Testis (tissue), 3 donors: ENCODE data around the gene C1orf115. TPM values are rescaled to one million over a fixed set of nuclear protein-coding genes. Genes with fewer than 3 reads are reported as not detected.

Experiments
- DNase-seq: peaks from one replicate; pipeline ENCODE4 v3.0.0-alpha.2; 2019
- H3K27ac ChIP-seq, 2 donors: fragments of 200-600 bp; sonication (generic); one replicate each; pipeline ENCODE4 v1.5.1; 2019
- H3K27me3 ChIP-seq: fragments of 200-600 bp; sonication (generic); one replicate; pipeline ENCODE4 v1.5.1; 2019
- H3K36me3 ChIP-seq: fragments of 200-600 bp; sonication (generic); one replicate; pipeline ENCODE4 v1.5.1; 2017; ENCODE audit warnings: low read depth; ENCODE audit errors: missing control alignments
- H3K4me1 ChIP-seq: fragments of 200-600 bp; sonication (generic); one replicate; pipeline ENCODE4 v1.5.1; 2019
- H3K4me3 ChIP-seq, 2 donors: fragments of 200-600 bp; sonication (generic); one replicate each; pipeline ENCODE4 v1.5.1; 2017 to 2019
- H3K9me3 ChIP-seq: fragments of 200-600 bp; sonication (generic); one replicate; pipeline ENCODE4 v1.5.1; 2017
- POLR2A ChIP-seq: fragments of 450-650 bp; IDR thresholded peaks from one replicate; pipeline ENCODE4 v1.6.1; 2017; ENCODE audit warnings: antibody characterized with exemption, mild to moderate bottlenecking, moderate library complexity
- WGBS, 2 donors: methylation state at CpG; one replicate each; pipeline ENCODE4 v1.1.5; 2018; 5-methylcytosine and 5-hydroxymethylcytosine counted together
- intact Hi-C: fragments of 100-400 bp; cut with DNase I; formaldehyde crosslinking; loops from one replicate; pipeline ENCODE4 v1.15.1; 2023; ENCODE audit warnings: low total_unique reads
- polyA plus RNA-seq: library from polyadenylated mRNA; stranded (reverse); fragments of 350-450 nt; fragmentation: Illumina TruSeq; extraction: RNeasy Lipid Tissue Mini Kit (QIAGEN cat#74804); gene quantifications from one replicate; pipeline ENCODE4 v1.2.3, GENCODE V29; 2014; ENCODE audit warnings: low read depth, low replicate concordance; ENCODE audit not compliant: insufficient read depth
- total RNA-seq, 2 donors: library from RNA; depleted of rRNA; stranded (reverse); fragments of >200 nt; gene quantifications; one replicate each; pipeline ENCODE4 v1.2.3, GENCODE V29; 2016
- TF ChIP-seq, protein P1 (sequence below), 3 experiments: fragments of 450-650 bp in 2 of 3; fragments of 200-600 bp in 1 of 3; sonication (generic) in 1 of 3; IDR thresholded peaks; one replicate each; pipeline ENCODE4 v1.5.1; 2016 to 2019; ENCODE audit warnings: antibody characterized with exemption in 3 of 3, mild to moderate bottlenecking in 2 of 3, moderate library complexity in 1 of 3

The C1orf115 gene
- total and polyA plus RNA-seq, 3 donors from 2014 or later = 10.0 to 12.0 (median 10.8) TPM

- 64 to 86% methylated on average over 3 of the region's 3 CpGs for WGBS, 2 donors
- DNase-seq = no peak
- H3K27ac ChIP-seq = peak overlapping the region in 1 of 2 donors; percentile 86
- H3K4me1 ChIP-seq = peaks cover 23% of the 10 kb centered on the region
- no peak overlapping the region for H3K4me3 ChIP-seq
- intact Hi-C loops = no loop called here
- no peaks in the 10 kb centered on the region for H3K27me3 ChIP-seq
- H3K36me3 ChIP-seq = no peaks in the 10 kb centered on the region
- TF ChIP-seq, protein P1, sequence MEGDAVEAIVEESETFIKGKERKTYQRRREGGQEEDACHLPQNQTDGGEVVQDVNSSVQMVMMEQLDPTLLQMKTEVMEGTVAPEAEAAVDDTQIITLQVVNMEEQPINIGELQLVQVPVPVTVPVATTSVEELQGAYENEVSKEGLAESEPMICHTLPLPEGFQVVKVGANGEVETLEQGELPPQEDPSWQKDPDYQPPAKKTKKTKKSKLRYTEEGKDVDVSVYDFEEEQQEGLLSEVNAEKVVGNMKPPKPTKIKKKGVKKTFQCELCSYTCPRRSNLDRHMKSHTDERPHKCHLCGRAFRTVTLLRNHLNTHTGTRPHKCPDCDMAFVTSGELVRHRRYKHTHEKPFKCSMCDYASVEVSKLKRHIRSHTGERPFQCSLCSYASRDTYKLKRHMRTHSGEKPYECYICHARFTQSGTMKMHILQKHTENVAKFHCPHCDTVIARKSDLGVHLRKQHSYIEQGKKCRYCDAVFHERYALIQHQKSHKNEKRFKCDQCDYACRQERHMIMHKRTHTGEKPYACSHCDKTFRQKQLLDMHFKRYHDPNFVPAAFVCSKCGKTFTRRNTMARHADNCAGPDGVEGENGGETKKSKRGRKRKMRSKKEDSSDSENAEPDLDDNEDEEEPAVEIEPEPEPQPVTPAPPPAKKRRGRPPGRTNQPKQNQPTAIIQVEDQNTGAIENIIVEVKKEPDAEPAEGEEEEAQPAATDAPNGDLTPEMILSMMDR (IDR thresholded peaks at IDR 0.05) = no peak
- TF ChIP-seq POLR2A = no peak
- no peaks in the 10 kb centered on the region for H3K9me3 ChIP-seq
Measured at GRCh38 chr1:220746851-220747250, 56.7 kb downstream of the C1orf115 start.

- H3K9me3 ChIP-seq = no peaks in the 10 kb centered on the region
- no peaks in the 10 kb centered on the region for H3K27me3 ChIP-seq
- intact Hi-C loops = no loop called here
- peak overlapping the region; percentile 72 to 93 for H3K4me3 ChIP-seq
- H3K27ac ChIP-seq = peak overlapping the region; percentile 86 to 94
- TF ChIP-seq, protein P1 (IDR thresholded peaks at IDR 0.05) = peak in 1 of 3 experiments; percentile 19
- TF ChIP-seq POLR2A = no peak
- H3K4me1 ChIP-seq = peaks cover 30% of the 10 kb centered on the region
- DNase-seq = no peak
- 8 to 9% methylated on average over 18 of the region's 18 CpGs for WGBS, 2 donors
- H3K36me3 ChIP-seq = no peaks in the 10 kb centered on the region
Measured at GRCh38 chr1:220747437-220748088, 57.4 kb downstream of the C1orf115 start.

GRCh38 chr1:220748089-220748934, 58.1 kb downstream of the C1orf115 start, which contains the start of gene MTARC2:
Gene MTARC2, plus strand, starts transcription at chr1:220748322. Its CDS starts 210 bp downstream, at chr1:220748532.
- Histone ChIP-seq H3K4me3 (peak within 1 kb of the TSS; percentile 72 to 93), H3K27me3 (no peaks in the 10 kb centered on the region), H3K36me3 (no peaks in the 10 kb centered on the region), H3K4me1 (peaks cover 35% of the 10 kb centered on the region), H3K27ac (peak within 1 kb of the TSS; percentile 86 to 94), H3K9me3 (no peaks in the 10 kb centered on the region)
- DNase-seq = peak; percentile 94
- intact Hi-C loops = no loop called here
- no peak for TF ChIP-seq POLR2A
- TF ChIP-seq, protein P1 (IDR thresholded peaks at IDR 0.05) = no peak
- 0 to 2% methylated on average over 13 to 74 of the region's 77 CpGs for WGBS, 2 donors

Other genes with a start within 250 kb of the C1orf115 start
- 10 to 100 TPM; 31.2 to 49.6 TPM for gene MARK1, start 162.2 kb upstream of the C1orf115 start, total RNA-seq
- gene MARK1, start 162.2 kb upstream of the C1orf115 start, polyA plus RNA-seq = 25.5 TPM
- 10 to 100 TPM; 56.7 to 58.7 TPM for gene MTARC2, start 58.0 kb downstream of the C1orf115 start, total RNA-seq
- gene MTARC2, start 58.0 kb downstream of the C1orf115 start, polyA plus RNA-seq = 28.5 TPM
- gene MTARC1, start 96.5 kb downstream of the C1orf115 start, total RNA-seq = 1 to 10 TPM in 1 of 2 donors, under 1 TPM in 1; 0.93 to 1.1 TPM
- gene MTARC1, start 96.5 kb downstream of the C1orf115 start, polyA plus RNA-seq = 2.3 TPM
- gene HLX, start 189.1 kb downstream of the C1orf115 start, total RNA-seq = 1 to 10 TPM; 3.5 to 5.3 TPM
- 4.0 TPM for gene HLX, start 189.1 kb downstream of the C1orf115 start, polyA plus RNA-seq